ENCODE measurements around the gene CCDC73. TPM values are rescaled to one million over a fixed set of nuclear protein-coding genes. Genes with fewer than 3 reads are reported as not detected.

The CCDC73 gene
- total RNA-seq, 1 experiment from 2014 or later, result 0.04 TPM

DNA sequence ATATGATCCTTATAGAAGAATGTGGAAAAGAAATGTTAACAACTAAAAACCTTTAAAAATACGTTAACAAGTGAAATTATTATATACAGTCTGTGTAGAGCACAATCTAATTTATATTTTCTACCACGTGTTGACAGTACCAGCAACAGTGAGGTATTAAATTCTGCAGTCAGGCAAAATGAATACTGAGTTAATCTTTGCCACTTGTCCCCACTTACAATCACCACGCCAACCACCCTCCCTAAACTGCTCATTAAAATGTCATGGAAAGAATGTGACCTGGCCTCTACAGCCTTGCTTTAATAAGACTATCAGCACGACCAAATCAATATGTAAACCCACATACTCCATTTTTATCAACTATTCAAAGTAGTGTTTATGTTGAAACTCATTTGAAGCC, 239.4 kb downstream of the CCDC73 start:
- Histone ChIP-seq H3K79me1 (ENCODE audit: insufficient read depth, low read depth, low read length, poor library complexity, severe bottlenecking) (no peaks in the 10 kb centered on the region), H3K14ac (ENCODE audit: insufficient read depth, low read length) (no peak overlapping the region), H4K5ac (ENCODE audit: insufficient read length, low read depth, low read length) (no peak overlapping the region), H3T11ph (ENCODE audit: low read length) (no peak overlapping the region), H4K91ac (ENCODE audit: insufficient read length, low read depth, low read length) (no peak overlapping the region), H3K4me1 (ENCODE audit: insufficient read depth, low read length) (no peaks in the 10 kb centered on the region), H2BK12ac (ENCODE audit: insufficient read length, low read depth, low read length) (no peak overlapping the region), H3K79me2 (ENCODE audit: insufficient read depth, low read length) (no peaks in the 10 kb centered on the region), H3K27ac (ENCODE audit: insufficient read length, low read depth, low read length) (no peak overlapping the region), H3K9me3 (ENCODE audit: control insufficient read depth, low read depth, low read length) (no peaks in the 10 kb centered on the region), H3K27me3 (ENCODE audit: insufficient read depth, low read length) (no peaks in the 10 kb centered on the region), H3K18ac (ENCODE audit: insufficient read length, low read depth, low read length) (no peak overlapping the region), H3K4ac (ENCODE audit: low read depth, low read length) (no peak overlapping the region), H3K9ac (ENCODE audit: extremely low read depth, insufficient read length, low read length) (no peak overlapping the region), H3K23ac (ENCODE audit: insufficient read length, low read depth, low read length) (no peak overlapping the region), H2BK15ac (ENCODE audit: low read depth, low read length) (no peak overlapping the region), H2BK5ac (ENCODE audit: insufficient read length, low read length) (no peak overlapping the region), H2AK5ac (ENCODE audit: insufficient read length, low read length) (no peak overlapping the region), H3K23me2 (ENCODE audit: insufficient read length, low read depth, low read length, poor library complexity, severe bottlenecking) (no peaks in the 10 kb centered on the region), H4K20me1 (ENCODE audit: control insufficient read depth, insufficient read depth, insufficient read length) (no peaks in the 10 kb centered on the region), H4K8ac (replicated peaks; ENCODE audit: insufficient read length, low read depth, low read length) (no peak overlapping the region), H2AFZ (ENCODE audit: low read length) (no peak overlapping the region), H2BK20ac (ENCODE audit: low read depth, low read length, poor library complexity, severe bottlenecking) (no peak overlapping the region), H2BK120ac (ENCODE audit: low read depth, low read length, poor library complexity, severe bottlenecking) (no peak overlapping the region), H3K56ac (ENCODE audit: insufficient read length, low read depth, low read length) (no peak overlapping the region), H3K4me2 (ENCODE audit: insufficient read depth, insufficient read length, low read length) (no peak overlapping the region)
- DNase-seq, result no peak
- TF ChIP-seq, protein P1, sequence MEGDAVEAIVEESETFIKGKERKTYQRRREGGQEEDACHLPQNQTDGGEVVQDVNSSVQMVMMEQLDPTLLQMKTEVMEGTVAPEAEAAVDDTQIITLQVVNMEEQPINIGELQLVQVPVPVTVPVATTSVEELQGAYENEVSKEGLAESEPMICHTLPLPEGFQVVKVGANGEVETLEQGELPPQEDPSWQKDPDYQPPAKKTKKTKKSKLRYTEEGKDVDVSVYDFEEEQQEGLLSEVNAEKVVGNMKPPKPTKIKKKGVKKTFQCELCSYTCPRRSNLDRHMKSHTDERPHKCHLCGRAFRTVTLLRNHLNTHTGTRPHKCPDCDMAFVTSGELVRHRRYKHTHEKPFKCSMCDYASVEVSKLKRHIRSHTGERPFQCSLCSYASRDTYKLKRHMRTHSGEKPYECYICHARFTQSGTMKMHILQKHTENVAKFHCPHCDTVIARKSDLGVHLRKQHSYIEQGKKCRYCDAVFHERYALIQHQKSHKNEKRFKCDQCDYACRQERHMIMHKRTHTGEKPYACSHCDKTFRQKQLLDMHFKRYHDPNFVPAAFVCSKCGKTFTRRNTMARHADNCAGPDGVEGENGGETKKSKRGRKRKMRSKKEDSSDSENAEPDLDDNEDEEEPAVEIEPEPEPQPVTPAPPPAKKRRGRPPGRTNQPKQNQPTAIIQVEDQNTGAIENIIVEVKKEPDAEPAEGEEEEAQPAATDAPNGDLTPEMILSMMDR (conservative IDR thresholded peaks at IDR 0.05), result no peak
- WGBS (ENCODE audit: extremely low coverage, insufficient read length, low lambda C conversion rate), result no CpG with 5 or more reads among the region's 4 CpGs
- no peaks in the 10 kb centered on the region for H3K27me3 Mint-ChIP-seq (ENCODE audit: low read depth)
- H3K9me3 Mint-ChIP-seq, result peaks cover 0 to 7% of the 10 kb centered on the region in 2 experiments; a peak in 2 of 5 replicates
- no peaks in the 10 kb centered on the region for H3K36me3 Mint-ChIP-seq (ENCODE audit: insufficient read depth in 1 of 3, low read depth in 3 of 3)
- no peak overlapping the region for H3K4me3 Mint-ChIP-seq
- no peak overlapping the region for H3K27ac Mint-ChIP-seq
- peaks cover 3 to 7% of the 10 kb centered on the region in 2 experiments; a peak in 2 of 4 replicates for H3K4me1 Mint-ChIP-seq

Other genes starting within 250 kb of the CCDC73 start
- 365 TPM in 2 replicates for gene EIF3M, start 210.8 kb downstream of the CCDC73 start, total RNA-seq (2021)
- gene PRRG4, start 35.3 kb upstream of the CCDC73 start, total RNA-seq (2021), result 1.2 TPM in 2 replicates
- 128 and 139 TPM in 2 replicates for gene QSER1, start 98.1 kb upstream of the CCDC73 start, total RNA-seq (2021)
- 4.4 TPM in 2 replicates for gene DEPDC7, start 221.2 kb upstream of the CCDC73 start, total RNA-seq (2021)
- gene TCP11L1, start 244.9 kb upstream of the CCDC73 start, total RNA-seq (2021), result 20.0 and 20.3 TPM in 2 replicates